Glutamatergic neuron (in vitro differentiated cells): ENCODE measurements around the gene GNG7. TPM values are rescaled to one million over a fixed set of nuclear protein-coding genes. Genes with fewer than 3 reads are reported as not detected.
"Not testable (repeated sequence)": the region's sequence is repeated elsewhere in the genome, so short reads cannot be mapped to it uniquely, and the experiment has no call there.

ENCODE experiments used
- DNase-seq: peaks from one replicate; pipeline ENCODE4 v3.0.0; 2022
- H3K27ac Mint-ChIP-seq: one replicate; pipeline ENCODE4 v1.8.0; 2020; ENCODE audit warnings: mild to moderate bottlenecking, mixed read lengths, inconsistent platforms; ENCODE audit not compliant: unreplicated experiment
- H3K27me3 Mint-ChIP-seq: one replicate; pipeline ENCODE4 v1.8.0; 2020; ENCODE audit warnings: mild to moderate bottlenecking, moderate library complexity, mixed read lengths, inconsistent platforms; ENCODE audit not compliant: unreplicated experiment
- H3K36me3 Mint-ChIP-seq: one replicate; pipeline ENCODE4 v1.8.0; 2020; ENCODE audit warnings: mild to moderate bottlenecking, mixed read lengths, inconsistent platforms; ENCODE audit not compliant: unreplicated experiment
- H3K4me1 Mint-ChIP-seq: one replicate; pipeline ENCODE4 v1.8.0; 2020; ENCODE audit warnings: mild to moderate bottlenecking, low read depth, mixed read lengths, inconsistent platforms; ENCODE audit not compliant: unreplicated experiment
- H3K4me3 Mint-ChIP-seq: one replicate; pipeline ENCODE4 v1.8.0; 2020; ENCODE audit warnings: mild to moderate bottlenecking, mixed read lengths, inconsistent platforms; ENCODE audit not compliant: unreplicated experiment
- H3K9me3 Mint-ChIP-seq: one replicate; pipeline ENCODE4 v1.8.0; 2020; ENCODE audit warnings: mild to moderate bottlenecking, moderate library complexity, mixed read lengths, inconsistent platforms; ENCODE audit not compliant: unreplicated experiment
- total RNA-seq: library from RNA; stranded (reverse); fragmentation: NEBNext Ultra II Directional; extraction: Animal tissue kit (Norgen Biotek cat#: 25700); gene quantifications from one replicate; pipeline ENCODE4 v1.2.1, GENCODE V29; 2021; ENCODE audit not compliant: unreplicated experiment
- TF ChIP-seq, protein P1 (sequence below): fragments of 200-600 bp; sonication (generic); IDR thresholded peaks from one replicate; pipeline ENCODE4 v1.5.0; 2021; ENCODE audit not compliant: partially characterized antibody, unreplicated experiment

Gene GNG7
- total RNA-seq, 1 donor from 2014 or later: 8.0 TPM

DNA sequence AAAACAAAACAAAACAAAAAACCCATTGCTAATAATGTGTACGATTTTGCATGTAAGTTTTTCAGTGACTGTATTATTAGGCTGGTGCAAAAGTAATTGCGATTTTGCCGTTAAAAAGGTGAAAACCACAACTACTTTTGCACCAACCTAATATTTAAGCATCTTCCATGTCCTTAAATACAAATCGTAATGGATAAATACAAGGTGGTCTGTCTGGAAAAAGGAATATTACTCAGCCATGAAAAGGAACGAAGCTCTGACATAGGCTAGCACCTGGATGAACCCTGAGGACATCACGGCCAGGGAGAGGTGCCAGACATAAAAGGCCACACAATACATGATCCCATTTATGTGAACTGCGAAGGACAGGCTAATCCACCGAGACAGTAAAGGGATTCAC lies 193.4 kb downstream of the GNG7 start:
- Mint-ChIP-seq H3K4me3 (no peak overlapping the region), H3K4me1 (peaks cover 5% of the 10 kb centered on the region), H3K27ac (no peak overlapping the region), H3K9me3 (peaks cover 11% of the 10 kb centered on the region), H3K27me3 (peaks cover 9% of the 10 kb centered on the region), H3K36me3 (no peaks in the 10 kb centered on the region)
- no peak for DNase-seq
- TF ChIP-seq, protein P1, sequence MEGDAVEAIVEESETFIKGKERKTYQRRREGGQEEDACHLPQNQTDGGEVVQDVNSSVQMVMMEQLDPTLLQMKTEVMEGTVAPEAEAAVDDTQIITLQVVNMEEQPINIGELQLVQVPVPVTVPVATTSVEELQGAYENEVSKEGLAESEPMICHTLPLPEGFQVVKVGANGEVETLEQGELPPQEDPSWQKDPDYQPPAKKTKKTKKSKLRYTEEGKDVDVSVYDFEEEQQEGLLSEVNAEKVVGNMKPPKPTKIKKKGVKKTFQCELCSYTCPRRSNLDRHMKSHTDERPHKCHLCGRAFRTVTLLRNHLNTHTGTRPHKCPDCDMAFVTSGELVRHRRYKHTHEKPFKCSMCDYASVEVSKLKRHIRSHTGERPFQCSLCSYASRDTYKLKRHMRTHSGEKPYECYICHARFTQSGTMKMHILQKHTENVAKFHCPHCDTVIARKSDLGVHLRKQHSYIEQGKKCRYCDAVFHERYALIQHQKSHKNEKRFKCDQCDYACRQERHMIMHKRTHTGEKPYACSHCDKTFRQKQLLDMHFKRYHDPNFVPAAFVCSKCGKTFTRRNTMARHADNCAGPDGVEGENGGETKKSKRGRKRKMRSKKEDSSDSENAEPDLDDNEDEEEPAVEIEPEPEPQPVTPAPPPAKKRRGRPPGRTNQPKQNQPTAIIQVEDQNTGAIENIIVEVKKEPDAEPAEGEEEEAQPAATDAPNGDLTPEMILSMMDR: no peak

DNA sequence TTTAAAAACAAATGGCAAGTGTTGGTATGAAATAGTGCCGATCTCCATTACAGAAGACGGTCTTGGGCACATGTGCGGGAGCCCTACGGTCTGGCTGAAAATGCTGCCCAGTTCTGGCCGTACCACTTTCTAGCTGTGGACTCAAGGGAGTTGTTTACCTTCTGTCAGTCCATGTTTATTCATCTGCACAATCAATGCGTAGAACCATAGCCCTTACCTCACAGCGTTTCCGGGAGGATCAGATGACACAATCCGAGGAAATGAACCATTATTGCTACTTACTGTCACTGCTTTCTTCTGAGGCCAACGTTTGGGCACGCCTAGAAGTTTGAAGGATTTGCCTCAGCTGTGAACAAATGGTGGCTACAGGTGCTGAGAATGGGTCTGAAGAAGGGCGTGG lies 195.4 kb downstream of the GNG7 start:
- peak overlapping the region; percentile 73 for H3K27ac Mint-ChIP-seq
- peaks cover 11% of the 10 kb centered on the region for H3K4me1 Mint-ChIP-seq
- TF ChIP-seq, protein P1: no peak
- H3K4me3 Mint-ChIP-seq: no peak overlapping the region
- H3K36me3 Mint-ChIP-seq: no peaks in the 10 kb centered on the region
- peaks cover 11% of the 10 kb centered on the region for H3K27me3 Mint-ChIP-seq
- DNase-seq: peak; percentile 50
- H3K9me3 Mint-ChIP-seq: peaks cover 11% of the 10 kb centered on the region

DNA sequence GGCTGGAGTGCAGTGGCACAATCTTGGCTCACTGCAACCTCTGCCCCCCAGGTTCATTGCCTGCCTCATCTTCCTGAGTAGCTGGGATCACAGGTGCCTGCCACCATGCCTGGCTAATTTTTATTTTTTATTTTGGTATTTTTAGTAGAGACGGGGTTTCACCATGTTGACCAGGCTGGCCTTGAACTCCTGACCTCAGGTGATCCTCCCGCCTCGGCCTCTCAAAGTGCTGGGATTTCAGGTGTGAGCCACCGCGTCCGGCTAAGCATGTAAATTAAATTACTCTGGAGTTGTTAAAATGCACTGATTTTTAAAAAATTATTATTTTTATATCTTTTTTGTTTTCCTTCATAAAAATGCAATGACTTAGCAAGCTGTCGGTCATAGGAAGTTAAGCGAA lies 195.8 kb downstream of the GNG7 start:
- not testable (repeated sequence) for H3K36me3 Mint-ChIP-seq

DNA sequence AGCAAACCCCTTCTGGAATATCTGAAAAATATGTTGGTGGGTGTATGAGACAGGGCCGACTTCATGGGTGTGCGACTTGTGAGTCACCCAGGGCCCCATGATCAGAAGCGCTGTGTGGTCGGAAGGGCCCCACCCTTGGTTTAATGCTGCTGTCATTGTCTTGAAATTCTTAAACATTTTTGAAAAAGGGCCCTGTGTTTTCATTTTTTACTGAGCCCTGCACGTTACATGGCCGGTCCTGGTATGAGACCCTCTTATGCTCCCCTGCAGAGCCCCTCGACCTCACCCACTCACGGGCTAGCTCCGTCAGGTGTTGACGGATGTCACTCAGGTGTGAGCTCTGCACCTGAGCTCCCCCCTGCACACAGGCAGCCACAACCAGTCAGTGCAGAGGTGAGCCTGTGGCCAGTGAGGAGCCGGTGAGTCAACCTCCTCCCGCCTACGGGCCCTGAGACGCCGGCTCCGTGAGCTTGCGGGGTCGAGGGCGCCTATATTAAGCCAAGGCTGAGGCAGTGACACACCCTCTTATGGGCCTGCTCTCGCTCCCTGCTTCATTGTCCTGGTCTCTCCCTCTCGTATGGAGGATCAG lies 198.9 kb downstream of the GNG7 start:
- no peak overlapping the region for H3K4me3 Mint-ChIP-seq
- H3K9me3 Mint-ChIP-seq: peaks cover 8% of the 10 kb centered on the region
- no peaks in the 10 kb centered on the region for H3K36me3 Mint-ChIP-seq
- H3K27me3 Mint-ChIP-seq: peaks cover 9% of the 10 kb centered on the region
- TF ChIP-seq, protein P1: no peak
- DNase-seq: no peak
- H3K4me1 Mint-ChIP-seq: peaks cover 14% of the 10 kb centered on the region
- no peak overlapping the region for H3K27ac Mint-ChIP-seq

More for the DNA sequence above, 195.8 kb downstream of the GNG7 start:
- H3K27me3 Mint-ChIP-seq: peaks cover 11% of the 10 kb centered on the region
- H3K4me1 Mint-ChIP-seq: peaks cover 11% of the 10 kb centered on the region
- not testable (repeated sequence) for DNase-seq, H3K4me3 Mint-ChIP-seq
- peaks cover 11% of the 10 kb centered on the region for H3K9me3 Mint-ChIP-seq
- peak overlapping the region; percentile 73 for H3K27ac Mint-ChIP-seq

DNA sequence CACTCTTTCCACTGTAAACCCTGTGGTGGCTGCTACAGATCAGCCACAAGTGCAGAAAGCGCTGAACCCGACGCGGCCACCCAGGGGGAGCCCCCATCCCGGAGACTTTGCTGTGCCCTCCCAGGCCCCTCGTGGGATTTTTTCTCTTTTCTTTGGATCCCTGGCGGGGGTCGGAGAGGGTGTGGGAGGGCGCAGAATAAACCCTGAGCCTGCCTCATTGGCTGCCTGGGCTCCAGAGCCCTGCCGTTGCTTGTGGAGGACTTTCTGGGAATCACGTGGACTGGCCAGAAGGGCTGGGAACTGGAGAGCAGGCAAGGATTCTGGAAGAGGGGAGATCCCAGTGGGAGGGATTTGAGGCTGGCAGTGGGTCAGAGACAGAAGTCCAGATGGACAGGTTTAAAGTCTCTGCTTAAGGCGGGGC lies 201.6 kb downstream of the GNG7 start:
- TF ChIP-seq, protein P1: no peak
- DNase-seq: no peak
- peaks cover 4% of the 10 kb centered on the region for H3K27me3 Mint-ChIP-seq
- no peaks in the 10 kb centered on the region for H3K9me3 Mint-ChIP-seq
- H3K27ac Mint-ChIP-seq: no peak overlapping the region
- no peak overlapping the region for H3K4me3 Mint-ChIP-seq
- no peaks in the 10 kb centered on the region for H3K36me3 Mint-ChIP-seq
- H3K4me1 Mint-ChIP-seq: peaks cover 12% of the 10 kb centered on the region

DNA sequence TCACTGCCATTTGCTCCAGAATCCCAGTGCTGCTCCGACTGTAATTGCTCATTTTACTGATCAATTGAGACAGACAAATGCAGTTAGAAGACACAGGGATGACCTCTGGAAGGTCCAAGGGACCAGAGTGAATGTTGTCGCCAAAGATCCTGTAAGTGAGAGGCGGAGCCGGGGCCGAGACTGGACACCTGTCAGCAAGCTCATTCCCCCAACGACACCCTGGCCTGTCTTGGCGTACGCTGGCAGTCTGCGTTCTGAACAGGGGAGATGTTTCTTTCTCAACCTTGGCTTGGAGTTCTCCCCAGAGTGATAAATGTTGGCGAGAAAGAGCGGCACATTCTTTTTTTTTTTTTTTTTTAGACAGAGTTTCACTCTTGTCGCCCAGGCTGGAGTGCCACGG lies 202.3 kb downstream of the GNG7 start:
- TF ChIP-seq, protein P1: no peak
- Mint-ChIP-seq H3K36me3 (no peaks in the 10 kb centered on the region), H3K9me3 (no peaks in the 10 kb centered on the region), H3K27ac (no peak overlapping the region), H3K4me1 (peaks cover 12% of the 10 kb centered on the region), H3K4me3 (no peak overlapping the region), H3K27me3 (peaks cover 4% of the 10 kb centered on the region)
- DNase-seq: no peak
